HepG2 (cell line): ENCODE measurements around the gene SP6. TPM values are rescaled to one million over a fixed set of nuclear protein-coding genes. Genes with fewer than 3 reads are reported as not detected.

Source experiments
- GATAD1 ChIP-seq: IDR thresholded peaks from 2 replicates; pipeline ENCODE4 v1.6.1; 2016; ENCODE audit warnings: missing genetic modification reagents, missing compliant biosample characterization
- JUN ChIP-seq: sonication (generic); formaldehyde crosslinking; IDR thresholded peaks from 2 replicates; pipeline ENCODE4 v1.4.0; 2020; ENCODE audit warnings: mild to moderate bottlenecking, missing genetic modification reagents
- MIXL1 ChIP-seq: IDR thresholded peaks from 2 replicates; pipeline ENCODE4 v1.6.1; 2016
- PRDM10 ChIP-seq: sonication (generic); formaldehyde crosslinking; IDR thresholded peaks from 2 replicates; pipeline ENCODE4 v1.4.0; 2020; ENCODE audit warnings: low read depth, missing genetic modification reagents
- SMAD1 ChIP-seq: sonication (generic); formaldehyde crosslinking; IDR thresholded peaks from 2 replicates; pipeline ENCODE4 v1.4.0; 2020; ENCODE audit warnings: missing genetic modification reagents, low read depth, mild to moderate bottlenecking, borderline replicate concordance
- SRSF9 ChIP-seq: fragments of 200-400 bp; formaldehyde crosslinking; IDR thresholded peaks from 2 replicates; pipeline ENCODE4 v1.6.1; 2018; ENCODE audit warnings: borderline replicate concordance, mild to moderate bottlenecking, low read depth, low read length; ENCODE audit not compliant: insufficient read depth, poor library complexity, severe bottlenecking
- USF2 ChIP-seq, 2 experiments: sonication (generic) in 1 of 2; formaldehyde crosslinking in 1 of 2; IDR thresholded peaks; 2 replicates each; pipeline versions ENCODE4 v1.5.1 to v1.6.1; 2011 to 2020; ENCODE audit warnings: borderline replicate concordance in 1 of 2, low read depth in 1 of 2, low read length in 1 of 2, mild to moderate bottlenecking in 1 of 2, missing genetic modification reagents in 1 of 2, moderate library complexity in 1 of 2
- ZNF280B ChIP-seq: sonication (generic); formaldehyde crosslinking; IDR thresholded peaks from 2 replicates; pipeline ENCODE4 v1.5.0; 2020; ENCODE audit warnings: missing genetic modification reagents, mild to moderate bottlenecking, borderline replicate concordance
- ZNF567 ChIP-seq: sonication (generic); formaldehyde crosslinking; IDR thresholded peaks from 2 replicates; pipeline ENCODE4 v1.8.1; 2023; ENCODE audit warnings: mild to moderate bottlenecking, missing genetic modification reagents, borderline replicate concordance
- ZNF609 ChIP-seq: sonication (generic); formaldehyde crosslinking; IDR thresholded peaks from 2 replicates; pipeline ENCODE4 v1.4.0; 2020; ENCODE audit warnings: mild to moderate bottlenecking, missing genetic modification reagents, borderline replicate concordance
- ZNF674 ChIP-seq: sonication (generic); formaldehyde crosslinking; IDR thresholded peaks from 2 replicates; pipeline ENCODE4 v1.5.0; 2020; ENCODE audit warnings: low read depth, mild to moderate bottlenecking, missing genetic modification reagents
- ZNF768 ChIP-seq: sonication (generic); formaldehyde crosslinking; IDR thresholded peaks from 2 replicates; pipeline ENCODE4 v1.4.0; 2020; ENCODE audit warnings: missing genetic modification reagents
- polyA plus RNA-seq, 8 experiments: library from polyadenylated mRNA; depleted of rRNA in 3 of 8; stranded (reverse) in 7 of 8; unstranded in 1 of 8; fragments of >200 nt; fragmentation: Illumina TruSeq in 4 of 8; extraction: Trizol in 4 of 8; gene quantifications; 2 replicates each; pipeline versions ENCODE4 v1.2.1 to v1.2.3, GENCODE V29; 2011 to 2016; ENCODE audit warnings: low read depth in 4 of 8, missing spikeins in 1 of 8, mixed read lengths in 1 of 8; ENCODE audit not compliant: insufficient read depth in 1 of 8
- total RNA-seq, 5 experiments: library from RNA; depleted of rRNA; stranded (reverse); fragments of >200 nt; fragmentation: Illumina TruSeq; extraction: Trizol; gene quantifications; 2 replicates each; pipeline ENCODE4 v1.2.3, GENCODE V29; 2016; ENCODE audit warnings: low read depth in 1 of 5

SP6 gene
- total and polyA plus RNA-seq, 2 of the 13 experiments (the other 11 are each of a cell fraction or from before 2014, with no cell fraction given): 0.07 TPM

- TF ChIP-seq SRSF9 (no peak), ZNF567 (no peak), GATAD1 (CRISPR knock-in tag) (no peak; the same call in 1 of the 2 replicates), USF2 (IDR thresholded peaks at IDR 0.05; ENCODE audit: low read depth, low read length) (no peak), USF2 (CRISPR knock-in tag; IDR thresholded peaks at IDR 0.05; ENCODE audit: borderline replicate concordance) (no peak; the same call in 1 of the 2 replicates), ZNF768 (CRISPR knock-in tag) (no peak), ZNF674 (CRISPR knock-in tag) (peak; percentile 60; the same call in 1 of the 2 replicates), ZNF609 (CRISPR knock-in tag) (no peak; the same call in 1 of the 2 replicates), ZNF280B (CRISPR knock-in tag) (peak; percentile 79; the same call in 1 of the 2 replicates), JUN (no peak), PRDM10 (CRISPR knock-in tag) (peak; percentile 64), MIXL1 (CRISPR knock-in tag) (0 out of 2 replicates have a peak, but pooled peaks have one; percentile 51), SMAD1 (peak; percentile 30; the same call in 1 of the 2 replicates)
These were observed 44.4 kb upstream of the SP6 start (continued) for GRCh38 chr17:47895347-47895855.
